GM18909 (cell line): ENCODE measurements around the gene FERD3L.

ENCODE experiments used
- ATAC-seq: cut with Tn5 transposase; IDR thresholded peaks from one replicate; pipeline ENCODE4 v1.9.1; 2021; ENCODE audit warnings: mild to moderate bottlenecking; ENCODE audit not compliant: unreplicated experiment, poor library complexity

The FERD3L gene

GRCh38 chr7:19102884-19103283 lies 42.3 kb downstream of the FERD3L start:
- ATAC-seq = no peak

GRCh38 chr7:19101909-19102308 lies 43.3 kb downstream of the FERD3L start:
- no peak for ATAC-seq

- no peak for ATAC-seq
These were observed 43.7 kb downstream of the FERD3L start for GRCh38 chr7:19101472-19101871.

GRCh38 chr7:19099924-19100323 lies 45.3 kb downstream of the FERD3L start:
- no peak for ATAC-seq

- no peak for ATAC-seq
These were observed 46.0 kb downstream of the FERD3L start for GRCh38 chr7:19099194-19099593.

- no peak for ATAC-seq
These were observed 46.7 kb downstream of the FERD3L start for GRCh38 chr7:19098510-19098909.

GRCh38 chr7:19097165-19098055 lies 47.8 kb downstream of the FERD3L start:
- ATAC-seq = no peak

- no peak for ATAC-seq
These were observed 49.8 kb downstream of the FERD3L start for GRCh38 chr7:19095353-19095860.
